RWPE2 (cell line): ENCODE results near the gene TUBA4A.

Experiments used
- ATAC-seq: fragments of 200-7000 bp; cut with Tn5 transposase; 3 replicates; pipeline ENCODE4 v1.9.1; 2021; ENCODE audit warnings: low read depth
- DNase-seq: peaks from one replicate; pipeline ENCODE4 v3.0.0-alpha.2; 2020; ENCODE audit warnings: low spot score
- H3K27ac ChIP-seq: fragments of 450-650 bp; 2 replicates; pipeline ENCODE4 v1.5.1; 2017; ENCODE audit warnings: mild to moderate bottlenecking; ENCODE audit not compliant: poor library complexity, severe bottlenecking
- H3K27me3 ChIP-seq: fragments of 250-450 bp; sonication (Bioruptor Pico); 2 replicates; pipeline ENCODE4 v1.5.1; 2021; ENCODE audit warnings: mild to moderate bottlenecking, moderate library complexity; ENCODE audit not compliant: insufficient read depth, poor library complexity, severe bottlenecking
- H3K36me3 ChIP-seq: fragments of 250-450 bp; sonication (Bioruptor Pico); 2 replicates; pipeline ENCODE4 v1.5.1; 2020; ENCODE audit warnings: low read depth, mild to moderate bottlenecking, moderate library complexity
- H3K4me1 ChIP-seq: fragments of 250-450 bp; sonication (Bioruptor Pico); 2 replicates; pipeline ENCODE4 v1.5.1; 2021; ENCODE audit warnings: mild to moderate bottlenecking, moderate library complexity; ENCODE audit not compliant: insufficient read depth, poor library complexity, severe bottlenecking
- H3K4me3 ChIP-seq: fragments of 250-450 bp; sonication (Bioruptor Pico); 2 replicates; pipeline ENCODE4 v1.5.1; 2021; ENCODE audit warnings: mild to moderate bottlenecking, moderate library complexity; ENCODE audit not compliant: severe bottlenecking
- H3K9me3 ChIP-seq: fragments of 250-450 bp; sonication (Bioruptor Pico); 2 replicates; pipeline ENCODE4 v1.5.1; 2021; ENCODE audit warnings: mild to moderate bottlenecking, moderate library complexity; ENCODE audit not compliant: severe bottlenecking
- TF ChIP-seq, protein P1 (sequence below): fragments of 450-650 bp; IDR thresholded peaks from one replicate; pipeline ENCODE4 v1.5.1; 2017; ENCODE audit warnings: mild to moderate bottlenecking, moderate library complexity; ENCODE audit not compliant: poor library complexity, severe bottlenecking

Gene TUBA4A

DNA sequence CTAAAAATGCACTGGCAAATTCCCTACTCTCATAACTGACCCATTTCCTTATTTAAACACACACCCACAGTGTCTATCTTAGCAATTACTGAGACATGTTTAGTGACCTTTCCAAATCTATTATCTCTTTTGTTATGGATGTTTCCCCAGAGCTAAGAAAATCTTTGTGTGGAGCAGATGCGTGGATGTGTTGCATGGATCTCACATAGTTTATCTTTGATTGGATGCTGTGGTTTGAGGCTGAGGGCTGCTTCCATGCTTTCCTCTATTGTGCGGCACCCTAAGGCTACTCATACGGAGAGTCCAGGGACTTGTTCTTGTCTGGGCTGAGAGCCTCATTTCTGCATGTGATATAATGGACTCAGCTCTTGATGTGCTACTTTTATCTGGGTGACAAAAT lies 19.4 kb downstream of the TUBA4A start:
- Histone ChIP-seq H3K36me3 (peaks cover 79% of the 10 kb centered on the region), H3K27me3 (no peaks in the 10 kb centered on the region), H3K4me3 (no peak overlapping the region), H3K27ac (no peak overlapping the region), H3K9me3 (no peaks in the 10 kb centered on the region), H3K4me1 (peaks cover 4% of the 10 kb centered on the region)
- TF ChIP-seq, protein P1, sequence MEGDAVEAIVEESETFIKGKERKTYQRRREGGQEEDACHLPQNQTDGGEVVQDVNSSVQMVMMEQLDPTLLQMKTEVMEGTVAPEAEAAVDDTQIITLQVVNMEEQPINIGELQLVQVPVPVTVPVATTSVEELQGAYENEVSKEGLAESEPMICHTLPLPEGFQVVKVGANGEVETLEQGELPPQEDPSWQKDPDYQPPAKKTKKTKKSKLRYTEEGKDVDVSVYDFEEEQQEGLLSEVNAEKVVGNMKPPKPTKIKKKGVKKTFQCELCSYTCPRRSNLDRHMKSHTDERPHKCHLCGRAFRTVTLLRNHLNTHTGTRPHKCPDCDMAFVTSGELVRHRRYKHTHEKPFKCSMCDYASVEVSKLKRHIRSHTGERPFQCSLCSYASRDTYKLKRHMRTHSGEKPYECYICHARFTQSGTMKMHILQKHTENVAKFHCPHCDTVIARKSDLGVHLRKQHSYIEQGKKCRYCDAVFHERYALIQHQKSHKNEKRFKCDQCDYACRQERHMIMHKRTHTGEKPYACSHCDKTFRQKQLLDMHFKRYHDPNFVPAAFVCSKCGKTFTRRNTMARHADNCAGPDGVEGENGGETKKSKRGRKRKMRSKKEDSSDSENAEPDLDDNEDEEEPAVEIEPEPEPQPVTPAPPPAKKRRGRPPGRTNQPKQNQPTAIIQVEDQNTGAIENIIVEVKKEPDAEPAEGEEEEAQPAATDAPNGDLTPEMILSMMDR = no peak
- ATAC-seq (no peak), DNase-seq (no peak)

DNA sequence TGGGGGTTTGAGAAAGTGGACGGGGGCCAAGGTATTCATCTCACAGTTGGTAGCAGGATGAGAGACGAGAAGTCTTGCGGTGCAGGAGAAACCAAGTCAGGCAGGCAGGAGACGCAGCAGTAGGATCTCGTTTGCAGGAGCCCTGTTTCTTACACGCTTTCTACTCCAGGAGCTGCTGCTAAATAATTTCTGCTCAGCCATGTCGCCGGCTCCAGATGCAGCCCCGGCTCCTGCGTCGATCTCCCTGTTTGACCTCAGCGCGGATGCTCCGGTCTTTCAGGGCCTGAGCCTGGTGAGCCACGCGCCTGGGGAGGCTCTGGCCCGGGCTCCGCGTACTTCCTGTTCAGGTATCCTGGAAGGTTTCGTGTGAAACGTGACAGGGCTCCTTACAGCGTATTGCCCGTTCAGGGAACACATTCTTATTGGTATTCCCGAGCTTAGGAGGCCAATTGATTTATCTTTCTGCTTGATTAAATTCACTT lies 23.6 kb downstream of the TUBA4A start:
- ATAC-seq (peak; percentile 37), DNase-seq (no peak)
- peaks cover 7% of the 10 kb centered on the region for H3K4me1 ChIP-seq
- peak overlapping the region; percentile 82 for H3K27ac ChIP-seq
- peak overlapping the region; percentile 68 for H3K4me3 ChIP-seq
- H3K9me3 ChIP-seq = no peaks in the 10 kb centered on the region
- H3K27me3 ChIP-seq = no peaks in the 10 kb centered on the region
- H3K36me3 ChIP-seq = peaks cover 70% of the 10 kb centered on the region
- TF ChIP-seq, protein P1 = no peak

DNA sequence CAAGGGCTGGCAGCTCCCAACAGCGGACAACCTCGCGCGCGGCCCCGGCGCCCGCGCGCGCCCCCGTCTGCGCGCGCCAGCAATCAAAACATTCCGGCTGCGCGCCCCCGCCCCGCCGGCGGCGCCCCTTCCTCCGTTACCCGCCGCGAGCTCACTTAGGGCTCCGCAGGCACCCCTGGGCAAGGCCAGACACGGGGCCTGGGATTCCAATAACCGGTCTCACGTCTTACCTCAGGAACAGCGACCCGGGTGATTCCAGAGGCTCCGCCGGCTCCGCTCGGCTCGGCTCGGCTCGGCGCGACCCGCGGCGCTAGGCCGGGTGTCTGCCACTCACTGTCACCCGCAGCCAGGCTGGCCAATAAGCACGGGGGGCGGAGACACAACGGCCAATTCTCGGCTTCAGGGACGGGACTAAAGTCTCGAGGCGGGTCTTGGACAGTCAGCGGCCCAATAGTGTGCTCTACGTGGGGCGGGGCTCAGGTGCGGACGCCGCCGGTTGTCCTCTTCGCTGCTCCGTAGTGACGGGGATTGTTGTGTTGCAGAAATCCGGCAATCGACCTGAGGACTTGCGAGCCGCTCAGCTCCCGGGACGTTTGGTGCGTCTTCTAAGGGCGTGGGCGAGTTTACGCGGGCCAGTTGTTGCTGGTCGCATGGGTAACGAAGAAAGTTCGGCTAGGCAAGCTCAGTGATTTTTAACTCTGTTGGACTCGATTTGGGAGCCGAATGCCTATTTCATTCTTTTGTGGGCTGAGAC lies 24.2 kb downstream of the TUBA4A start, which contains the start of the genes ANKZF1 and ATG9A:
TSS of gene ANKZF1 (plus strand) at position 502 of the 754 bp plus-strand sequence. CDS start 452 bp downstream, outside the sequence.
TSS of gene ATG9A (minus strand) at position 332 of the 754 bp plus-strand sequence. CDS start 1,612 bp downstream, outside the sequence.
- H3K27ac ChIP-seq = peak within 1 kb of the TSS; percentile 82
- TF ChIP-seq, protein P1 = no peak
- H3K27me3 ChIP-seq = no peaks in the 10 kb centered on the region
- H3K9me3 ChIP-seq = no peaks in the 10 kb centered on the region
- peaks cover 72% of the 10 kb centered on the region for H3K36me3 ChIP-seq
- DNase-seq (peak; percentile 99), ATAC-seq (peak; percentile 97)
- peak within 1 kb of the TSS; percentile 68 for H3K4me3 ChIP-seq
- H3K4me1 ChIP-seq = peaks cover 7% of the 10 kb centered on the region

DNA sequence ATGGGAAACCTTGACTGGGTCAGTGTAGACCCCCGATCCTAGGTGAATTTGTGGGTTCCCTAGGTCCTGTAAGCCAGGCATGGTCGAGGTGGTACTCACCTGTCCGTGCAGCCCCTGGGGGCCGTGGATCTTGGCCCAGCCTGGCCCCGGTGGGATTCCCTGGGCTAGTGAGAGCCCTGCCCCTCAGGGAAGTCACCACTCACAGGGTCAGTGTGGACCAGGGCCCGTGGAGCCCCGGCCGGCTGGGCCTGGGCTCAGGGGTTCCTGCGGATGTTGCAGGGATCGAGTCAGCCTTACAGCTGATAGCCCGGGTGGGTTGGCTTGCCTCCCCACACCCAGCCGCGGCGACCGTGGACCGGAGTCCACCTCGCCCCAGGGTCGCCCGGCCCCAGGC lies 24.8 kb downstream of the TUBA4A start:
- Histone ChIP-seq H3K4me1 (peaks cover 7% of the 10 kb centered on the region), H3K9me3 (no peaks in the 10 kb centered on the region), H3K4me3 (peak overlapping the region; percentile 68), H3K36me3 (peaks cover 72% of the 10 kb centered on the region), H3K27ac (peak overlapping the region; percentile 82), H3K27me3 (no peaks in the 10 kb centered on the region)
- ATAC-seq = peak; percentile 4; the same call in 2 of the 3 replicates
- TF ChIP-seq, protein P1 = no peak
- no peak for DNase-seq
